Suppressor macrophage (primary cell): ENCODE measurements around the gene MAN2A1.

Experiments
- DNase-seq, 4 experiments: peaks; one replicate each; pipeline ENCODE4 v3.0.0-alpha.2; 2020 to 2022

MAN2A1 gene

GRCh38 chr5:109707531-109707930 is 17.8 kb downstream of the MAN2A1 start:
- no peak for DNase-seq

- no peak for DNase-seq
Measured at GRCh38 chr5:109708813-109709212, 19.1 kb downstream of the MAN2A1 start.

- DNase-seq: no peak
Measured at GRCh38 chr5:109709225-109709624, 19.5 kb downstream of the MAN2A1 start.

- no peak for DNase-seq
Measured at GRCh38 chr5:109711673-109712072, 21.9 kb downstream of the MAN2A1 start.

GRCh38 chr5:109713453-109713852 is 23.7 kb downstream of the MAN2A1 start:
- no peak for DNase-seq

GRCh38 chr5:109714592-109714991 is 24.9 kb downstream of the MAN2A1 start:
- no peak for DNase-seq

- DNase-seq: peak in 1 of 4 experiments; percentile 46
Measured at GRCh38 chr5:109718216-109718615, 28.5 kb downstream of the MAN2A1 start.

- DNase-seq: peak in 2 of 4 experiments; percentile 23 to 26
Measured at GRCh38 chr5:109718632-109719031, 28.9 kb downstream of the MAN2A1 start.

GRCh38 chr5:109719978-109720377 is 30.3 kb downstream of the MAN2A1 start:
- no peak for DNase-seq

GRCh38 chr5:109721741-109722140 is 32.0 kb downstream of the MAN2A1 start:
- DNase-seq: no peak

- DNase-seq: no peak
Measured at GRCh38 chr5:109723606-109724005, 33.9 kb downstream of the MAN2A1 start.

GRCh38 chr5:109725135-109725534 is 35.4 kb downstream of the MAN2A1 start:
- DNase-seq: no peak

- no peak for DNase-seq
Measured at GRCh38 chr5:109739741-109740728, 50.3 kb downstream of the MAN2A1 start.

GRCh38 chr5:109740966-109741365 is 51.2 kb downstream of the MAN2A1 start:
- DNase-seq: no peak

GRCh38 chr5:109741390-109741789 is 51.7 kb downstream of the MAN2A1 start:
- no peak for DNase-seq

- DNase-seq: peak; percentile 53 to 76 (median 66)
Measured at GRCh38 chr5:109743041-109743531, 53.4 kb downstream of the MAN2A1 start.

- DNase-seq: peak in 2 of 4 experiments; percentile 16 to 19
Measured at GRCh38 chr5:109743770-109744212, 54.1 kb downstream of the MAN2A1 start.

GRCh38 chr5:109744261-109744660 is 54.5 kb downstream of the MAN2A1 start:
- DNase-seq: no peak

GRCh38 chr5:109748546-109748945 is 58.8 kb downstream of the MAN2A1 start:
- peak in 3 of 4 experiments; percentile 9 to 47 (median 19) for DNase-seq

GRCh38 chr5:109750463-109750862 is 60.7 kb downstream of the MAN2A1 start:
- peak in 2 of 4 experiments; percentile 20 to 43 for DNase-seq

GRCh38 chr5:109753279-109753678 is 63.6 kb downstream of the MAN2A1 start:
- DNase-seq: no peak

GRCh38 chr5:109754319-109754718 is 64.6 kb downstream of the MAN2A1 start:
- no peak for DNase-seq

GRCh38 chr5:109755761-109756160 is 66.0 kb downstream of the MAN2A1 start:
- DNase-seq: no peak
